T-helper 17 cell (primary cell): ENCODE data around the gene CLBA1. TPM values are rescaled to one million over a fixed set of nuclear protein-coding genes. Genes with fewer than 3 reads are reported as not detected.

Experiments used
- ATAC-seq: fragments of 150-1000 bp; cut with Tn5 transposase; 2 replicates; pipeline ENCODE4 v1.10.0; 2021; ENCODE audit warnings: mild to moderate bottlenecking, moderate library complexity
- DNase-seq, 3 donors: peaks; one replicate each; pipeline versions ENCODE4 v3.0.0 to v3.0.0-alpha.2; 2020 to 2021
- H3K9me3 ChIP-seq: one replicate; pipeline ENCODE4 v1.7.0; 2013; ENCODE audit warnings: low read length, mild to moderate bottlenecking; ENCODE audit not compliant: control insufficient read depth, poor library complexity, severe bottlenecking
- H3K27ac Mint-ChIP-seq: one replicate; pipeline ENCODE4 v1.8.0; 2022; ENCODE audit warnings: mild to moderate bottlenecking, moderate library complexity, mixed read lengths
- H3K27me3 Mint-ChIP-seq: one replicate; pipeline ENCODE4 v1.8.0; 2022; ENCODE audit warnings: mixed read lengths
- H3K36me3 Mint-ChIP-seq: one replicate; pipeline ENCODE4 v1.8.0; 2022; ENCODE audit warnings: low read depth, mixed read lengths
- H3K4me1 Mint-ChIP-seq: one replicate; pipeline ENCODE4 v1.8.0; 2022; ENCODE audit warnings: mild to moderate bottlenecking, mixed read lengths
- H3K4me3 Mint-ChIP-seq: one replicate; pipeline ENCODE4 v1.8.0; 2022; ENCODE audit warnings: mild to moderate bottlenecking, moderate library complexity, mixed read lengths
- total RNA-seq, 4 donors: library from RNA in 2 of 4; stranded (reverse) in 2 of 4; gene quantifications; one replicate each; pipeline ENCODE4 v1.2.3 and lab custom pipeline; 2022 to 2026

The CLBA1 gene
- total RNA-seq, 2 donors from 2014 or later = 1.6 to 4.4 TPM

DNA sequence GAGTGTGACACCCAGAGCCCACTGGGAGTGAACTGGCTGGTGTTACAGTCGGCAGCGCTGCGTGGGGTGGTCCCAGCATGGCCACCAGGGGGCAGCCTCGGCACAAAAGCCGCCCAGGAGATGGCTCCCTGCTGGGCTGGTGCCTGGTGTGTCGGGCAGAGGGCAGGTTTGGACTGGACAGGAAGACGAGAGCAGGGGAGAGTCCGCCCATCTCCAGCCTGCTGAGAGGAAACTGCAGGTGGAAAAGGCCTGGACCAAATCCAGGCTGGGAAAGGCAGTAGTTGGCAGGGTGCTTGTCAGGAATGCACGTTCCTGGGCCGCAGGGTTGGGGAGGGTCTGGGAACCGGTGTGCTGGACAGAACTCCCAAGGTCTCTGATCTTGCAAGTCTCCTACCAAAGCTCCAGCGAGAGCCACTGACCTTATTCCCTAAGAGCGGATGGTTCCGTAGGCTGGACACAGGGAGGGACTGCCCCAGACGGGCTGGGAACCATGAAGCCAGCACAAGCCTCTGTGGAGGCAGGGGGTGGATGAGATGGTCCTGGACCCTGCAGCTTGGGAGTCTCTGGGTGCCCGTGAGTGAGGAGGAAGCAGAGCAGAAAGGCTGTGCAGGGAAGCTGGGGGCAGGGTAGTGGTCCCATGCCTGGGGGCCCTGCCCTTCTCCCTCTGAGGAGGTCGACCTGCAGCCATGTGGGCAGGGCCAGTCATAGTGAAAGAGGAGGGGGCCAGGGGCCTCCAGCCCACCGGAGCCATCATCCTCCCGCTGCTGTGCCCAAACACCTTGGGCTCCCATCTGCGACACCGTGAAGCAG, 9.2 kb upstream of the CLBA1 start:
- H3K4me1 Mint-ChIP-seq = peaks cover 20% of the 10 kb centered on the region
- H3K27ac Mint-ChIP-seq = peak overlapping the region; percentile 39
- peaks cover 30% of the 10 kb centered on the region for H3K27me3 Mint-ChIP-seq
- ATAC-seq = peak; percentile 81
- H3K9me3 ChIP-seq = no peaks in the 10 kb centered on the region
- H3K36me3 Mint-ChIP-seq = peaks cover 3% of the 10 kb centered on the region
- DNase-seq = peak; percentile 79 to 88 (median 83)
- H3K4me3 Mint-ChIP-seq = peak overlapping the region; percentile 86

DNA sequence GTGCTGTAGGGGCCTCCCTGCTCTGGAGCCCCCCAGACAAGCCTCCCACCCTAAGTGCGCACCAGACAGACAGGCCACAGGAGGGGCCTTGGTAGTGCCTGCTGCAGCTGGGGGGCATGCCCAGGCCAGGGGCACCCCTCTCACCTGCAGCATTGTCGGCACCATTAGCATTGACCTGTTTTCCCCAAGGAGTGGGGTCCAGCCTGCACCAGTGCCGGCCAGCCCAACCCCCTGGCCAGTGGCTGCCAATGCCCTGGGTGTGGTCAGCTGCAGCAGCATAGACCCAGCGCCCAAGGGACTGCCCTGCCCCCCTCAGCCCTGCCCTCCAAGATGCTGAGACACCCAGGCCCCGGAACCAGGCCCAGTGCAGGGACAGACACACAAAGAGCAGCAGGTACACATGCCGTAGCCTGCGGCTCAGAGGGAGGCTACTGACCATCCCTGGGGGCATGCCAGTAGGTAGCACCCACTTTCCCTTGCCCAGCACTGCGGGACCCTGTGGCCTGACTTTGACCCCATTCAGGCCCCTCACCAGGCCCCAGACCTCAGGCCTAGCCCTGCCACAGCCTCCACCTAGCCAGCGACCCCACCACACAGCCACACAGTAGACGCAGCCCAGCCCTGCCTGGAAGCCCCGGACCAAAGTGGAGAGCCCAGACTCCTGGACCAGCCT, 8.4 kb upstream of the CLBA1 start:
- Mint-ChIP-seq H3K4me3 (peak overlapping the region; percentile 86), H3K27ac (peak overlapping the region; percentile 67), H3K36me3 (peaks cover 3% of the 10 kb centered on the region), H3K27me3 (peaks cover 30% of the 10 kb centered on the region), H3K4me1 (peaks cover 20% of the 10 kb centered on the region)
- H3K9me3 ChIP-seq = no peaks in the 10 kb centered on the region
- ATAC-seq (no peak), DNase-seq (no peak)

DNA sequence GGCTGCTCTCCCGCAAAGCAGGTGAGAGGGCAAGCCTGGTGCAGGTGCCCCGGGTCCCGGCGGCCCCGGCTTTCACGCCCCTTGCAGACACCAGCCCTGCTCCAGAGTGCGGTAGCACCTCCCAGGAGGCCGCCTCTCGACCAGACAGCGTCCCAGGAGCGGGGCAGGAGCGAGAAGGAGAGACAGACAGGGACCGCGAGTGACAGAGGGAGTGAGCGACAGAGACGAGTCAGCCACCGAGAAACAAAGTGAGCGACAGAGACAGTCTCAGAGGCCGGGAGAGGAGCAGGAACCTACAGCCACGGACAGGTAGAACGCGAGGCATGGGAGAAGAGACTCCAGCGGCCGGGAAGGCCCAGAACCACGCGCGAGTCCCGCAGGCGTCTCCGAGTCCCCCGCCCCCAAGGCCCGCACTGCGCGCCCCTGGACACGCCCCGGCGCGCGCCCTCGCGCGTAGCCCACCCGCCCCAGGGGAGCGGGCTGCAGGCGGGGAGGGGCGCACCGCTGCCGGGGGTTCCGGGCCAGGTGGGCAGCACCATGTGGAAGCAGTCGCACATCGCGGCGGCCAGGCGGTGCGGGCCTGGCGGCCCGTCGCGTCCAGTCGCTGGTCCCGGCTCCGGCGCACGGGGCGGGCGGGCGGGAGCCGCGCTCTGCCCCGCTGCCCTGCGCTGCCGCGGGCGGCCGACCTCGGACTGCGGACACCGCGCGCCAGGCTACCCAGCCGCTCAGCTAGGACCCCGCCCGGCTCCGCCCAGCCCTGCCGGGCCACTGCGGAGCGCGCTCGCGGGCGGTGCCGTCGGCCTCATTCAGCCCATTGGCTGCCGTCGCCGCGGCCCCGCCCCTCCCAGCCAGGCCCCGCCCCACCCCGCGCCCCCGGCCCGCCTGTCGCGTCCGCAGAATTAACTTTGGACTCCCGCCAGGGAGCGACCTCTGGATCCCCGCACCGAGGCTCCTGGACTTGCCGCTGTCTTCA, 7.6 kb upstream of the CLBA1 start, which contains the start of gene AHNAK2:
Gene AHNAK2 (minus strand): TSS at position 694 of the 973 bp plus-strand sequence. CDS start 137 bp downstream, at position 557.
- DNase-seq = peak; percentile 29 to 59 (median 49)
- Mint-ChIP-seq H3K4me3 (peak within 1 kb of the TSS; percentile 86), H3K27me3 (peaks cover 30% of the 10 kb centered on the region), H3K27ac (peak within 1 kb of the TSS; percentile 67), H3K4me1 (peaks cover 20% of the 10 kb centered on the region), H3K36me3 (peaks cover 3% of the 10 kb centered on the region)
- peak; percentile 79 for ATAC-seq
- H3K9me3 ChIP-seq = no peaks in the 10 kb centered on the region

DNA sequence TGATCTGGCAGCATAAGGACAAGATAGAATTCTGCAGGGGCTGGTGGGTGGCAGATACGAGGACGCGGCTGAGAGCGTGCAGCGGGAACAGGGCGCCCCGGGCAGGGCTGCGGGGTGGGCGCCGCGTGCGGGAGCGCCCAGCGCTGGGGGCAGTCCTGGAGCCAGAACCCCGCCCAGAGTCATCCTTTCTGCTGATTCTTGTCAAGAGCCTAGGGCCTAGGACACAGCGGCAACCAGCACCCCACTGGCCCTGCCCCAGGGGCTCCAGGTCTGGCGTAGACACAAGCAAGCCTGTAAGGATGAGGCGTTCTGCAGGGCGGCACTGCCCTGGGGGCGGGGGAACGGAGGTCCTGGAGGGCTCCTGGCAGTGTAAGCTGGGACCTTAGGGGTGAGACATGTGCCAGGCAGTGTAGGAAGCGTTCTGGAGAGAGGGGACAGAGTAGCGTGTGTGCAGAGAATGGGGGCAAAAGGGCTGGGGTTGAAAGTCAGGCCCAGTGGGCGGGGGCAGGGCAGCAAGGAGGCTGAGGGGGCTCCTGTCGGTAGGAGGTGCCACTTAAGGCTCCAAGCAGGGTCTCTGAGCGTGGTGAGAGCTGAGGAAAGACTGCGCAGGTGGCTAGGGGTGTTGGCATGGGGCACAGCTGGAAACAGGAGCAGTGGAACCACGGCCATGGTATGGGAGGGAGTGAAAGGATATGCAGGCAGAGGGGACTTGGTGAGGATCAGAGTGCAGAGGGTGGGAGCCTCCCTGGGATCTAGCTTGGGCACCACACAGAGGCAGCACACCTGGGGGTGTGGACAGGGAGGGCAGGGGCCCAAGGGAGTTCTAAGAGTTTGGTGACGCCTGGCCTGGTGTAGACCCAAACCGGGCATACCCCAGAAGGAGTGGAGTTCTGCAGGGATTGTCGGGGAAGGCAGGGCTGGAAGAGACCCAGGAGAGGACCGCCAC, 6.6 kb upstream of the CLBA1 start:
- DNase-seq = no peak
- Mint-ChIP-seq H3K36me3 (peaks cover 3% of the 10 kb centered on the region), H3K27ac (peak overlapping the region; percentile 57), H3K27me3 (peaks cover 30% of the 10 kb centered on the region), H3K4me3 (peak overlapping the region; percentile 77), H3K4me1 (peaks cover 23% of the 10 kb centered on the region)
- ATAC-seq = no peak
- H3K9me3 ChIP-seq = no peaks in the 10 kb centered on the region

DNA sequence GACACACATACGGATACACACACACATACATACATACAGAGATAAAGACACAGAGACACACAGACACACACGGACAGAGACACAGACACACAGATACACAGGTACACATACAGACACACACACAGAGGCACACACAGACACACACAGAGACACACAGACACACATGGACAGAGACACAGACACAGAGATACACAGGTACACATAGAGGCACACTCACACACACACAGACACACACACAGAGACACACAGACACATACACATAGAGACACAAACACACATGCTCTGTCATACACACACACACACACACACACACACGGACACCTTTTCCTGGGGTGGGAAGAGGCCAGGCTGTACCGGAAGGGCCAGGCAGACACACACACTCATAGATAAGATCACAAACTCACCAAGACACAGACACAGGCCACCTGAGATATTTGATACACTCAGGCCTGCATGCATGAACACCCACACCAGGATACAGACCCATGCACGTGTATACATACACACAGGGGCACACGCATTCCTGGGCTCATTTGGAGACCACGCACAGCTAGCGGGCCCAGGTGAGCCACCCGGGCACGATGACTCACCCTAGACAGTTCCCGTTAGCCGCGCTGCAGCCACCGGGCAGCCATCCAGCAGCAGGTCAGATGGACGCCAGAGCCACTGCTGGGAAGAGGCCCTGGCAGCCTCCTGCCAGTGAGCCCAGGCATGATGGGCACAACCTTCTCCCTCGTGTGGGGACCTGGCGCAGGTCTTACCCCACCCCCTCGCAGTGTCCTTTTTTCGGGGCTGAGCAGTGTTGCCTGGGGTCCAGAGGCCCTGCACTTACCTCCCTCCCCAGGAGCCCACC, 5.6 kb upstream of the CLBA1 start:
- DNase-seq (no peak), ATAC-seq (no peak)
- Mint-ChIP-seq H3K4me1 (peaks cover 30% of the 10 kb centered on the region), H3K4me3 (peak overlapping the region; percentile 77), H3K27ac (peak overlapping the region; percentile 57), H3K36me3 (peaks cover 3% of the 10 kb centered on the region), H3K27me3 (peaks cover 30% of the 10 kb centered on the region)
- no peaks in the 10 kb centered on the region for H3K9me3 ChIP-seq

DNA sequence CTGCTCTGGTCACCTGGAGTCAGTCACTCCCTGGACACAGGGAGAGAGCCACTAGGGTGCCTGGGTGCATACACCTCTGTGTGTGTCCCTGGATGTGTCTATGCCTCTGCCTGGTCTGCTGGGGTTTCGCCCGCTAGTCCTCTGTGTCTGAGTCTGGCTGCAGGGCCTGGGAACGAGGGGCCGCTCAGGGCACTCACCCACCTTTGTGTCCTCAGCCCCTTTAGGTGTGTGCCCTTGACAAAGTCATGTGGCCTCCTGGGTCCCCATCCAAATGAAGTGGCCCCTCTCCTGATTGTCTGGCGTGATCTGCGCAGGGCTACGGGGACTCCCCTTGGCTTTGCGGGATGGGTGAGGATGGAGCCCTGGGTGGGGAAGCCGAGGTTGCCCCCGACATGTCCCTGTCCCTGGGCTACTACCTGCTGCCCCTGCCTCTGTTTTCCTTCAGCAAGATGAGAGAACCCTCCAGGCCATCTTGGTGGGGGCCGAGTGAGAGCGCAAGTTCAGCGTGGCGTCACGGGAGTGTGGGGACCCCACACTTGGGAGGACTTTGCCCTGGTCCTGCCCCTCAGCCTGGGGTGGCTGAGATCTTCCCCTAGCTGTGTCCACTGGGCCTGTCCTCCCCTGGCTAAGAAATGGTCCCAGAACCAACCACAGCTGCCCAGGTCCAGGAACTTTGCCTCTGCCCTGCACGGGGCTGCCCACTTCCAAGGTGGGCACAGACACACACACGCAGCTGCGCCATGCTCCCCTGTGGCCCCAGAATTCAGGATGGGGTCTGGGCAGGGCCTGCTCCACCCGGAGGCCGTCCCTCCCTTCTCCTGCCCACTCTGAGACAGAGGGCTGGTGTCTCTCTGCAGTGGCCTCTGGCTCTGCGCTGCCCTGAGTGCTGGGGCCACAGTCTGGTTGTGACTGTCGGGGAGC, 4.7 kb upstream of the CLBA1 start:
- ATAC-seq (no peak), DNase-seq (no peak)
- H3K4me1 Mint-ChIP-seq = peaks cover 27% of the 10 kb centered on the region
- H3K27me3 Mint-ChIP-seq = peaks cover 29% of the 10 kb centered on the region
- H3K4me3 Mint-ChIP-seq = no peak overlapping the region
- no peaks in the 10 kb centered on the region for H3K9me3 ChIP-seq
- no peak overlapping the region for H3K27ac Mint-ChIP-seq
- H3K36me3 Mint-ChIP-seq = peaks cover 3% of the 10 kb centered on the region

DNA sequence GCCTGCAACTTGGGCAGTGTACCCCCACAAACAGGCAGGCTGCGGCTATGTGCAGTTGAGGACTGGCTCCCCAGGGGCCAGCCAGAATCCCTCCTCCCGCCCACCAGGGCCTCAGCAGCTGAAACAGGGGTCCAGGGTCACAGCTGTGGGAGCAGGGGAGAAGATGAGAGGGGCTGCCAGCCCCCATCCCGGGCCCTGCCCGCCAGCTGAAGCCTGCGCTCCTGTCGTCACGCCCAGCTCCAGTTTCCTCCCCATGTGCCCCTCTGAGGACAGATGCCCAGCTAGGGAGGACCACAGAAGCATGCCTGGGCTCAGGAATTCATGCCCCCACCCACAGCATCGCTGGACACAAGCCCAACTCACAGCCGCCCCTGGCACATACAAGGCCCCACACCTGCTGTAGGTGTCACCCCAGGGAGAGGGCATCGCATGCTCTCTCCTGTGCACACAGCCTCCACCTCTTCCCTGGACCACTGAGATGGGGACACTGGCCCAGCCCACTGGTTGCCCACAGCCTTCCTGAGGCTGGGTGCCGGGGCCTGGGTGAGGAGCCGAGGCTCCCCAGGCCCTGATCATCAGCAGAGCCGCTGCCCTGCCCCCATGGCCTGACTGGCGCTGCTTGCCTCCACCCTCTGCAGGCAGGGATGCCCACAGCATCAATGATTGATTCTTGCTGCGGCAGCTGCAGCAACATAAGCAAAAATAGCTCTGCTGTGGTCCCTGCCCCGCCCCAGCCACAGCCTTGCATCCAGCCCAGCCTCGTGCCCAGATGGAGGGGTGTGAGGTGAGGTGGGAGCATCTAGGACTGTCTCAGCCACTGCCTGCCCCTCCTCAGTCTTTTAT, 3.7 kb upstream of the CLBA1 start:
- Mint-ChIP-seq H3K4me3 (no peak overlapping the region), H3K27me3 (peaks cover 20% of the 10 kb centered on the region), H3K27ac (no peak overlapping the region), H3K36me3 (peaks cover 3% of the 10 kb centered on the region), H3K4me1 (peaks cover 23% of the 10 kb centered on the region)
- no peaks in the 10 kb centered on the region for H3K9me3 ChIP-seq
- ATAC-seq = no peak
- DNase-seq = no peak

DNA sequence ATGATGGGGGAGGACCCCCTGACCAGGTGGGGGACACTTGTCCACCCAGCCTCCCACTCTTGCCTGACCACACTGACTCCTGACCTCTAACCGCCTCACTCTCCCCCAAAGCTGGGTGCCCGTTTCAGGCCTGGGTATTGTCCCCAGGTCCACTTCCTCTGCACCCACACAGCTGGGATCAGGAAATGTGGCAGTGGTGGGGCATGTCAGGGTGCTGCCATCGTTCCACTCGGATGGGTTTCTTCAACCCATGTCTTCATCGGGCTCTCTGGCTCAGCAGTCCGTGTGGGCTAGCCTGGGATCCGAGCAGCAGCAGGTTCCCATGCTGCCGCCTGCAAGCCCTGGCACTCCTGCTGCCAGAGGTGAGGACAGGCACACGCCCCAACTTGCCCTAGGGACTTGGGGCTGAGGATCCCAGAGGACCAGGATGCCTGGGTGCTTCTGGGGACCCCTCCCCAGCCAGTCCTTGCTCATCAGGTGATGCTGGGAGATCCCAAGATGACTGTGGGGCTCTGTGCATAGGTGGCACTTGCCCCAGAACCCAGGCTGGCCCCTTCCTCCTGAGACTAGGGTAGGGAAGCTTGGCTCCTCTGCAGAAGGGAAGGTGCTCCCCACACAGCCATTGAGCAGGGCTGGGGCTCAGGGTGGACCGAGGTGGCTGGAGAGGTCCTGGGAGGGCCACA, 2.9 kb upstream of the CLBA1 start:
- H3K4me3 Mint-ChIP-seq = no peak overlapping the region
- DNase-seq = no peak
- H3K27me3 Mint-ChIP-seq = peaks cover 19% of the 10 kb centered on the region
- peak overlapping the region; percentile 81 for H3K27ac Mint-ChIP-seq
- H3K4me1 Mint-ChIP-seq = peaks cover 25% of the 10 kb centered on the region
- no peak for ATAC-seq
- H3K9me3 ChIP-seq = no peaks in the 10 kb centered on the region
- peaks cover 3% of the 10 kb centered on the region for H3K36me3 Mint-ChIP-seq

DNA sequence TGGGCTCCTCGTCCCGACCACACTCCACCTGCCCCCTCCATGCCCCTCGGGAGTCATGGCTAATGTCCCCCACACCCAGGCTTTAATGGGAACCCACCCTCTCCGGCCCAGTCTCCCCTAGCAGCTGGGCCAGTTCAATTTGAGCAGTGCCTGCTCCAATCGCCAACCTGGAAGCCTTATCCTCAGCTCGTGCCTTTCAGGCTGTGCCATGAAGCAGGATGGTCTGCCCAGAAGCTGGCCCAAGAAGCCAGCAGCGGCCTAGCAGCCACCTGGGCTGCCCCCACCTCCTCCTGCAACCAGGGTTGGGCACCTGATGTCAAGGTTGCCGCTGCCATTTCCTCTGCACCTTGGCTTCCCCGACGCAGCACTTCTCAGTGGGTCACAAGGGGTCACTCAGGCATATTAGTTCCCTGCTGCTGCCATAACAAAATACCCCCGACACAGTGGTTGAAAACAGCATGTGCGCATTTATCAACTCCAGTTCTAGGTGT, 2.3 kb upstream of the CLBA1 start:
- Mint-ChIP-seq H3K4me1 (peaks cover 23% of the 10 kb centered on the region), H3K27me3 (peaks cover 19% of the 10 kb centered on the region), H3K4me3 (no peak overlapping the region), H3K36me3 (peaks cover 3% of the 10 kb centered on the region), H3K27ac (peak overlapping the region; percentile 81)
- DNase-seq (no peak), ATAC-seq (no peak)
- H3K9me3 ChIP-seq = no peaks in the 10 kb centered on the region
